GM18498 (cell line): ENCODE results near the gene GPR15LG.
"Not testable (repeated sequence)": the region's sequence is repeated elsewhere in the genome, so short reads cannot be mapped to it uniquely, and the experiment has no call there.

Source experiments
- ATAC-seq: cut with Tn5 transposase; IDR thresholded peaks from one replicate; pipeline ENCODE4 v1.9.1; 2021; ENCODE audit warnings: mild to moderate bottlenecking, moderate library complexity; ENCODE audit not compliant: unreplicated experiment

The GPR15LG gene

GRCh38 chr10:84164442-84164841 lies 9.2 kb upstream of the GPR15LG start:
- no peak for ATAC-seq

DNA sequence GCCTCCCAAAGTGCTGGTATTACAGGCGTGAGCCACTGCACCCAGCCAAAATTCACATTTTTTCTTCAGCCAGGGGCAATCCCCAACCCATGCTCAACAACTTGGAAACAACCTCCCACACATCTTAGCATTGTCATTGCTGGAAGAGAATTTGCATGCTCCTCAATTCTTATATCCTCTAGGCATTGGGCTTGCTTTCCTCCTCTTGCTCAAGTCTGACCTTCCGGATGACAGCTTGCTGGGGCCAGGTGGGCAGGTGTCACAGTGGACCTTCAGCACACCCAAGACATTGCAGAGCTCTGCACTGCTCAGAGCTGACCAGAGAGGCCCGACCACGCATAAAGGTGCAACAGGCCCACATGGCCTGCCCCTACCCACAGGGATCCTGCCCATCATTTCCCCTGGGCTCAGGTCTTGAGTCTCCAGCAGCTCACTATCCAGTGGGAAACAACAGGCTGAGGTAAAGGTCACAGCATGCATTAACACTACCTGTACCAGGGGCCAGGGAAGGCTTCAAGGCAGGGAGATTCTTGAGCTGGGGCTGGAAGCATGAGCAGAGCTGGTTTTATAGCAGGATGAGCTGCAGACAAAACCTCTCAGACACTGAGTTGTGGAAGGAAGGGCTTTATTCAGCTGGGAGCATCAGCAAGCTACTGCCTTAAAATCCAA lies 6.8 kb upstream of the GPR15LG start:
- no peak for ATAC-seq

DNA sequence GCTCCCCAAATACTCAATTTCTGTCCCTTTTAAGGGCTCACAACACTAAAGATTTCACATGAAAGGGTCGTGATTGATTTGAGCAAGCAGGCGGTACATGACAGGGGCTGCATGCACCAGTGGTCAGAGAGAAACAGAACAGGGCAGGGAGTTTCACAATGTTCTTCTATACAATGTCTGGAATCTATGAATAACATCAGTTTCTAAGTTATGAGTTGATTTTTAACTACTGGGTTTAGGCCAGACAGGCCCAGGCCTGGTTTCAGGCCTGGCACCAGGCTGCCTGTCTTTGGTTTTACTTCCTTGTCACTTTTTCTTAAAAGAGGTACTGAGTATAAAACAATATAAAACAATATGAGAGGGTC lies 6.3 kb upstream of the GPR15LG start:
- ATAC-seq = not testable (repeated sequence)

DNA sequence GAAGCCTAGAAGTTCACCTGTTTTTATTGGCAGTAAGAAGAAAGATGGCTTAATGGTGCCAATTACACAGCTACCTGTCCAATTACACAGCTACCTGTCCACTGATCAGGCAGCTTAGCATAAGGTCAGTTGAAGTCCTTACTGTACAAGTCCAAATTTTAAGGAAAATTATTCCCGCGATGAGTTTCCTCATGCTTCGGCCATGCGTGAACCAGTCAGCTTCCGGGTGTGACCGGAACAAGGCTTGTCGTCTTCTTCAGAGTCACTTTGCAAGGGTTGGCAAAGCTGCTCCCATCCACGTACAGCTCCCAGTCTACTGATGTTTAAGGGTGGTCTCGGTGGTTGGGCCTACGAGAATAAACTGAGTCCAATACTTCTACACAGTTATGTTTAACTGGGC lies 5.2 kb upstream of the GPR15LG start:
- not testable (repeated sequence) for ATAC-seq

- not testable (repeated sequence) for ATAC-seq
Observed at GRCh38 chr10:84171237-84171636, 2.4 kb upstream of the GPR15LG start.

DNA sequence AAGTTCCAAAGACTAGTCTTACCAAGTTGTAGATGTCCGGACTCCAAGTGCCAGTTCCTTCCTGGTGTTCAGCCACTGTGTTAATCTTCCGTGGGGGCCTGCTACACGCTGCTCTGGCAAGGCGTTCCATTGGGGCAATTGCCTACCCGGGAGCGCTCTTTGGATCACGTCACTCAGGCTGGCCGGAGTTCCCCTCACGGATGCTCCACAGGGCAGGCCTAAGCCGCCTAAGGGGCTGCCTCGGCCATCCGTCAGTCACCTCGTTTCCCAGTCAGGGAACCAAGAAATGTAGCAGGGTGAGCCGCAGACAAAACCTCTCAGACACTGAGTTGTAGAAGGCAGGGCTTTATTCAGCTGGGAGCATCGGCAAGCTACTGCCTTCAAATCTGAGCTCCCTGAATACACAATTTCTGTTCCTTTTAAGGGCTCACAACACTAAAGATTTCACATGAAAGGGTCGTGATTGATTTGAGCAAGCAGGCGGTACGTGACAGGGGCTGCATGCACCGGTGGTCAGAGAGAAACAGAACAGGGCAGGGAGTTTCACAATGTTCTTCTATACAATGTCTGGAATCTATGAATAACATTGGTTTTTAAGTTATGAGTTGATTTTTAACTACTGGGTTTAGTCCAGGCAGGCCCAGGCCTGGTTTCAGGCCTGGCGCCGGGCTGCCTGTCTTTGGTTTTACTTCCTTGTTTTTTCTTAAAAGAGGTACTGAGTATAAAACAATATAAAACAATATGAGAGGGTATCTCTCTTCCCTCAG lies 1.7 kb upstream of the GPR15LG start:
- peak; percentile 40 for ATAC-seq

- peak; percentile 58 for ATAC-seq
Observed at GRCh38 chr10:84172467-84173356, 889 bp upstream of the GPR15LG start.

DNA sequence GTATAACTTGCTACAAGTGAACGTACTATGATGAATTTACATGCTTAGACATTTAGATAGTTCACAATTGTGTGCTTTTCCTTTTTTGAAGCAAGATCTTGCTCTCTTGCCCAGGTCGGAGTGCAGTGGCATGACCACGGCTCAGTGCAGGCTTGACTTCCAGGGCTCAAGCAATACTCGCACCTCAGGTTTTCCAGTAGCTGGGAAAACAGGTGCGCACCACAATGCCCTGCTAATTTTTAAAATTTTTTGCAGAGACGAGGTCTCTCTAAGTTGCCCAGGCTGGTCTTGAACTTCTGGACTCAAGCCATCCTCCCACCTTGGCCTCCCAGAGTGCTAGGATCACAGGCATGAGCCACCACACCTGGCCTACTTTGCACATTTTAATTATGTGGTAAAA lies 1.8 kb downstream of the GPR15LG start:
- no peak for ATAC-seq

GRCh38 chr10:84176351-84176750 lies 2.8 kb downstream of the GPR15LG start:
- ATAC-seq = no peak

- ATAC-seq = no peak
Observed at GRCh38 chr10:84176836-84177474, 3.4 kb downstream of the GPR15LG start.

GRCh38 chr10:84177541-84178141 lies 4.0 kb downstream of the GPR15LG start:
- peak; percentile 58 for ATAC-seq

DNA sequence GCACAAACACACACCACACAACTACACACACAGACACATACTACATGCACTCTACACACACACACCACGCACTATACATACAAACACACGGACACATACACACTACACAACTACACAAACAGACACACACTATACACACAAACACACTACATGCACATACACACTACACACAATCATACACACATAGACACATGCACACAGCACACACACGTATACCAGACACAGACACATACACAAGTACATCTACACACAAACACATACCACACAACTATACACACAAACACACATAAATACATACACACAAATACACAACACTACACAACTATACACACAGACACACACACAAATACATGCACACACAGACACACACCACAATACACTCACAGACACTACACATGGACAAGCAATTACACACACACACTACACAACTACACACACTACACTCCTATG lies 4.6 kb downstream of the GPR15LG start:
- no peak for ATAC-seq

GRCh38 chr10:84179059-84179710 lies 5.6 kb downstream of the GPR15LG start:
- ATAC-seq = peak; percentile 88

DNA sequence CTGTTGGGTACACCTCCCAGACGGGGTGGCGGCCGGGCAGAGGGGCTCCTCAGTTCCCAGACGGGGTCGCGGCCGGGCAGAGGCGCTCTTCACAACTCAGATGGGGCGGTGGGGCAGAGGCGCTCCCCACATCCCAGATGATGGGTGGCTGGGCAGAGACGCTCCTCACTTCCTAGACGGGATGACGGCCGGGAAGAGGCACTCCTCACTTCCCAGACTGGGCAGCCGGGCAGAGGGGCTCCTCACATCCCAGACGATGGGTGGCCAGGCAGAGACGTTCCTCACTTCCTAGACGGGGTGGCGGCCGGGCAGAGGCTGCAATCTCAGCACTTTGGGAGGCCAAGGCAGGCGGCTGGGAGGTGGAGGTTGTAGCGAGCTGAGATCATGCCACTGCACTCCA lies 6.8 kb downstream of the GPR15LG start:
- ATAC-seq = not testable (repeated sequence)

GRCh38 chr10:84181631-84182030 lies 8.0 kb downstream of the GPR15LG start:
- ATAC-seq = no peak

- ATAC-seq = no peak
Observed at GRCh38 chr10:84184517-84184916, 10.9 kb downstream of the GPR15LG start.

- no peak for ATAC-seq
Observed at GRCh38 chr10:84185526-84186175, 12.1 kb downstream of the GPR15LG start.

DNA sequence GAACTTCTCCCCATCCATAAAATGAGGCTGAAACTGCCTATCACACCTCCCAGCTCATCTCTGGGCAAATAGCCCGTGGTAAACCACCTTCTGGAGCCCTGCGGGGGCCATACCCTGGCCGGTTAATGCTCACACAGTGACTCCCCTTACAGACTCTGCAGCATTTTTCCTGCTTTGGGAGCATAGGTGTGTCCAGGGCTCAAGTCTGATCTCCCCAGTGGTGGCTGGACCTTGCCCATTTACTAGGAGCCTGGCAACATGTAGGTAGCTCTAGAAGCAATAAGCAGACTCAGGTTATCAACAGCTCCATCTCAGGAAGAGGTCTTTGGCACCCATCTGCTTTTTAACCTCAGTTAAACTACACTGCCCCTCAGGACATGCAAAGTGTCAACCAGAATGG lies 15.2 kb downstream of the GPR15LG start:
- no peak for ATAC-seq

DNA sequence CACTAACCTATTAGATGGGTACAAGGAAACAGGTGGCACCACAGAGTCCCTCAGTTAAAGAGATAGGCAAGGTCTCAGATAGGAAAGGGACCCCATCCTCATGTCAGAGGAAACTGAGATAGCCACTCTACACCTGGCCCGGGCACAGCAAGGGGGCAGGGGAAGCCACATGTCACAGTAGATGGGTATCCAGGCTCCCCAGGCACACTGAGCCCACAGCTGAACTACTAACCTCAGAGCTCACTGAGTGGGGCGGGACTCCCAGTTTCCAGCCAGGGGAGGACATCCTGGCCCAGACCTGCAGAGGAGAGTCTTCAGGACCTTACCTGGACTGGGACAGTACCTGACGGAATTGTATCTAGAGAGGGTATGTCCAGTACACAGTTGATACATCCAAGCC lies 17.0 kb downstream of the GPR15LG start:
- no peak for ATAC-seq

DNA sequence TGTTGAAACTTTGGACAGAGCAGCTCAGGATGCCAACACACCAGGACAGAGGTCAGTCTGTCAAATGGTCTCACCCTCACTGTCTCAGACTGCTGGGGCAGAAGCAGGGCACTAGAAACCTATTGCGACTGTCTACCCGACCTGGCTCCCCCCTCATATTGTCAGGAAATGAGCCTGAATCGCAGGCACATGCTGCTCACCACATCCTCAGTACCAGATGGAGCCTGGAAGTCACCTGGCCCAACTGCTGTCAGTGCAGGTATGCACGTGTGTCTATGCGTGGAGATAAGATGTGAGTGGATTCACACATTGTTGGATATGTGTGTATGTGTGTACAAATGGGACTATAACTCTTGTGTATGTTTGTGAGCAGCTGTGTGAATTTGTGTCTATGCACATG lies 17.5 kb downstream of the GPR15LG start:
- no peak for ATAC-seq
